Karpas-422 (cell line): Measurements from ENCODE around the gene SSR2. TPM values are rescaled to one million over a fixed set of nuclear protein-coding genes. Genes with fewer than 3 reads are reported as not detected.
"Not testable (repeated sequence)": the region's sequence is repeated elsewhere in the genome, so short reads cannot be mapped to it uniquely, and the experiment has no call there.

Source experiments
- DNase-seq: peaks from one replicate; pipeline ENCODE4 v3.0.0-alpha.2; 2015
- H2AFZ ChIP-seq: fragments of 200-600 bp; sonication (generic); 2 replicates; pipeline ENCODE4 v1.6.1; 2014; ENCODE audit warnings: antibody characterized with exemption, low read length, mixed read lengths
- H3K27ac ChIP-seq: fragments of 200-600 bp; sonication (generic); 2 replicates; pipeline ENCODE4 v1.5.1; 2014; ENCODE audit warnings: mild to moderate bottlenecking, low read length, moderate library complexity
- H3K27me3 ChIP-seq: fragments of 200-600 bp; sonication (generic); 2 replicates; pipeline ENCODE4 v1.6.1; 2014; ENCODE audit warnings: low read length, mixed read lengths
- H3K36me3 ChIP-seq: fragments of 200-600 bp; sonication (generic); 2 replicates; pipeline ENCODE4 v1.6.1; 2014; ENCODE audit warnings: low read length, mixed read lengths; ENCODE audit not compliant: insufficient read depth
- H3K4me1 ChIP-seq: fragments of 200-600 bp; sonication (generic); 2 replicates; pipeline ENCODE4 v1.6.1; 2014; ENCODE audit warnings: mild to moderate bottlenecking, low read length, mixed read lengths
- H3K4me2 ChIP-seq: fragments of 200-600 bp; sonication (generic); 2 replicates; pipeline ENCODE4 v1.6.1; 2014; ENCODE audit warnings: low read length, low read depth, mild to moderate bottlenecking; ENCODE audit not compliant: poor library complexity, severe bottlenecking
- H3K4me3 ChIP-seq: fragments of 200-600 bp; sonication (generic); 2 replicates; pipeline ENCODE4 v1.5.1; 2014; ENCODE audit warnings: mild to moderate bottlenecking, antibody characterized with exemption, low read length, mixed read lengths
- H3K79me2 ChIP-seq: fragments of 200-600 bp; sonication (generic); 2 replicates; pipeline ENCODE4 v1.6.1; 2014; ENCODE audit warnings: mild to moderate bottlenecking, low read length, mixed read lengths
- H3K9ac ChIP-seq: fragments of 200-600 bp; sonication (generic); 2 replicates; pipeline ENCODE4 v1.6.0; 2014; ENCODE audit warnings: low read length
- H3K9me2 ChIP-seq: fragments of 200-600 bp; sonication (generic), shearing (Covaris generic); replicated peaks from 2 replicates; pipeline ENCODE4 v1.6.0; 2014; ENCODE audit warnings: mild to moderate bottlenecking, low read length, moderate library complexity; ENCODE audit not compliant: insufficient read depth
- H3K9me3 ChIP-seq: fragments of 300-700, 200-600 bp; sonication (generic); 2 replicates; pipeline ENCODE4 v1.6.1; 2014; ENCODE audit warnings: low read length, mixed read lengths
- H4K20me1 ChIP-seq: fragments of 200-600 bp; sonication (generic); 2 replicates; pipeline ENCODE4 v1.6.1; 2014; ENCODE audit warnings: mild to moderate bottlenecking, antibody characterized with exemption, low read length, low read depth; ENCODE audit not compliant: insufficient read depth
- total RNA-seq: library from RNA; depleted of rRNA; stranded (reverse); fragments of >200 nt; shearing (Covaris generic); gene quantifications from 2 replicates; pipeline ENCODE4 v1.2.3, GENCODE V29; 2014; ENCODE audit warnings: low replicate concordance

The SSR2 gene
- total RNA-seq, 1 experiment from 2014 or later = 205 TPM

- Histone ChIP-seq H3K9me3 (no peaks in the 10 kb centered on the region), H2AFZ (no peak overlapping the region), H4K20me1 (no peaks in the 10 kb centered on the region), H3K4me2 (no peak overlapping the region), H3K79me2 (no peaks in the 10 kb centered on the region), H3K36me3 (no peaks in the 10 kb centered on the region), H3K4me1 (no peaks in the 10 kb centered on the region), H3K4me3 (no peak overlapping the region), H3K27me3 (no peaks in the 10 kb centered on the region), H3K9ac (no peak overlapping the region), H3K27ac (no peak overlapping the region), H3K9me2 (no peaks in the 10 kb centered on the region)
- DNase-seq = no peak
Observed at GRCh38 chr1:155996166-155996565, 24.6 kb downstream of the SSR2 start.

GRCh38 chr1:155993595-155993994, 27.2 kb downstream of the SSR2 start:
- Histone ChIP-seq H3K4me1 (peaks cover 8% of the 10 kb centered on the region), H3K9ac (no peak overlapping the region), H3K27me3 (no peaks in the 10 kb centered on the region), H3K9me3 (no peaks in the 10 kb centered on the region), H2AFZ (no peak overlapping the region), H4K20me1 (no peaks in the 10 kb centered on the region), H3K9me2 (no peaks in the 10 kb centered on the region), H3K4me3 (no peak overlapping the region), H3K79me2 (no peaks in the 10 kb centered on the region), H3K4me2 (no peak overlapping the region), H3K27ac (no peak overlapping the region), H3K36me3 (no peaks in the 10 kb centered on the region)
- DNase-seq = no peak

- no peak overlapping the region for H3K27ac ChIP-seq
- no peaks in the 10 kb centered on the region for H3K79me2 ChIP-seq
- H4K20me1 ChIP-seq = no peaks in the 10 kb centered on the region
- H3K27me3 ChIP-seq = no peaks in the 10 kb centered on the region
- DNase-seq = peak; percentile 39
- H3K4me3 ChIP-seq = no peak overlapping the region
- H3K9me2 ChIP-seq = no peaks in the 10 kb centered on the region
- no peak overlapping the region for H3K4me2 ChIP-seq
- no peaks in the 10 kb centered on the region for H3K9me3 ChIP-seq
- no peak overlapping the region; the same call in 1 of the 2 replicates for H2AFZ ChIP-seq
- peaks cover 8% of the 10 kb centered on the region for H3K4me1 ChIP-seq
- H3K9ac ChIP-seq = no peak overlapping the region
- H3K36me3 ChIP-seq = no peaks in the 10 kb centered on the region
Observed at GRCh38 chr1:155990005-155990739, 30.6 kb downstream of the SSR2 start.

- Histone ChIP-seq H2AFZ (peak overlapping the region; percentile 86; the same call in 1 of the 2 replicates), H3K9ac (peak overlapping the region; percentile 52)
- DNase-seq = peak; percentile 93
Observed at GRCh38 chr1:155989242-155990004, 31.3 kb downstream of the SSR2 start.

GRCh38 chr1:155984903-155985645, 35.7 kb downstream of the SSR2 start:
- not testable (repeated sequence) for H3K4me3 ChIP-seq, H3K36me3 ChIP-seq, H3K9ac ChIP-seq, H3K9me2 ChIP-seq, H4K20me1 ChIP-seq, H3K9me3 ChIP-seq, H3K27me3 ChIP-seq, H3K4me2 ChIP-seq, H3K27ac ChIP-seq, H2AFZ ChIP-seq, DNase-seq
- H3K4me1 ChIP-seq = peaks cover 55% of the 10 kb centered on the region
- H3K79me2 ChIP-seq = peaks cover 23% of the 10 kb centered on the region

More at GRCh38 chr1:155989242-155990004, 31.3 kb downstream of the SSR2 start:
- Histone ChIP-seq H4K20me1 (no peaks in the 10 kb centered on the region), H3K9me3 (no peaks in the 10 kb centered on the region), H3K4me3 (peak overlapping the region; percentile 51; the same call in 1 of the 2 replicates), H3K27me3 (no peaks in the 10 kb centered on the region), H3K79me2 (no peaks in the 10 kb centered on the region), H3K4me2 (peak overlapping the region; percentile 45), H3K9me2 (no peaks in the 10 kb centered on the region), H3K36me3 (no peaks in the 10 kb centered on the region), H3K4me1 (peaks cover 11% of the 10 kb centered on the region), H3K27ac (no peak overlapping the region)

- 0 out of 2 replicates have a peak overlapping the region, but pooled peaks have one; percentile 33 for H3K4me3 ChIP-seq
- H3K9me2 ChIP-seq = no peaks in the 10 kb centered on the region
- peak overlapping the region; percentile 89 for H3K4me2 ChIP-seq
- H3K27me3 ChIP-seq = no peaks in the 10 kb centered on the region
- DNase-seq = peak; percentile 41
- H3K27ac ChIP-seq = peak overlapping the region; percentile 96
- peak overlapping the region; percentile 40 for H3K9ac ChIP-seq
- H2AFZ ChIP-seq = no peak overlapping the region; the same call in 1 of the 2 replicates
- no peaks in the 10 kb centered on the region for H4K20me1 ChIP-seq
- no peaks in the 10 kb centered on the region for H3K36me3 ChIP-seq
- no peaks in the 10 kb centered on the region for H3K9me3 ChIP-seq
- H3K79me2 ChIP-seq = peaks cover 30% of the 10 kb centered on the region
- H3K4me1 ChIP-seq = peaks cover 60% of the 10 kb centered on the region
Observed at GRCh38 chr1:155984341-155984740, 36.4 kb downstream of the SSR2 start.

GRCh38 chr1:155983191-155984024, 37.3 kb downstream of the SSR2 start:
- H3K4me1 ChIP-seq = peaks cover 61% of the 10 kb centered on the region
- DNase-seq = peak; percentile 95
- no peaks in the 10 kb centered on the region for H3K27me3 ChIP-seq
- no peaks in the 10 kb centered on the region for H3K9me2 ChIP-seq
- no peaks in the 10 kb centered on the region for H3K36me3 ChIP-seq
- peak overlapping the region; percentile 89 for H3K4me2 ChIP-seq
- no peak overlapping the region for H2AFZ ChIP-seq
- no peaks in the 10 kb centered on the region for H4K20me1 ChIP-seq
- H3K27ac ChIP-seq = peak overlapping the region; percentile 96
- H3K9me3 ChIP-seq = no peaks in the 10 kb centered on the region
- H3K79me2 ChIP-seq = peaks cover 38% of the 10 kb centered on the region
- H3K9ac ChIP-seq = peak overlapping the region; percentile 97
- peak overlapping the region; percentile 91 for H3K4me3 ChIP-seq
